Measurements from ENCODE around the gene CLK1.
"Not testable (repeated sequence)": the region's sequence is repeated elsewhere in the genome, so short reads cannot be mapped to it uniquely, and the experiment has no call there.

CLK1 gene

GRCh38 chr2:200821686-200822245 lies 42.7 kb downstream of the CLK1 start:
- Histone ChIP-seq H3K9ac (no peak overlapping the region), H3K36me3 (ENCODE audit: control insufficient read depth, insufficient read depth, low read length) (no peaks in the 10 kb centered on the region), H3K4me3 (ENCODE audit: low read depth, low read length) (no peak overlapping the region)

GRCh38 chr2:200820573-200821234 lies 43.8 kb downstream of the CLK1 start:
- H3K27ac ChIP-seq: no peak overlapping the region
- H2AFZ ChIP-seq: no peak overlapping the region
- H3K9me3 ChIP-seq (ENCODE audit: control insufficient read depth, low read length): no peaks in the 10 kb centered on the region
- no peak overlapping the region for H3K4me2 ChIP-seq (ENCODE audit: low read length)
- no peak overlapping the region for H3K9ac ChIP-seq
- no peak for TF ChIP-seq CTCF (IDR thresholded peaks at IDR 0.05)
- H3K4me1 ChIP-seq: no peaks in the 10 kb centered on the region
- peaks cover 4% of the 10 kb centered on the region for H3K79me2 ChIP-seq
- no peaks in the 10 kb centered on the region for H3K27me3 ChIP-seq (ENCODE audit: control insufficient read depth, insufficient read depth, low read length)
- no peak overlapping the region for H3K4me3 ChIP-seq (ENCODE audit: low read depth, low read length)
- no peaks in the 10 kb centered on the region for H3K36me3 ChIP-seq (ENCODE audit: control insufficient read depth, insufficient read depth, low read length)

More at GRCh38 chr2:200821686-200822245, 42.7 kb downstream of the CLK1 start:
- peaks cover 2% of the 10 kb centered on the region for H3K79me2 ChIP-seq
- H3K27me3 ChIP-seq (ENCODE audit: control insufficient read depth, insufficient read depth, low read length): no peaks in the 10 kb centered on the region
- H2AFZ ChIP-seq: no peak overlapping the region
- H3K4me1 ChIP-seq: no peaks in the 10 kb centered on the region
- no peak for TF ChIP-seq CTCF (IDR thresholded peaks at IDR 0.05)
- no peaks in the 10 kb centered on the region for H3K9me3 ChIP-seq (ENCODE audit: control insufficient read depth, low read length)
- H3K27ac ChIP-seq: no peak overlapping the region
- no peak overlapping the region for H3K4me2 ChIP-seq (ENCODE audit: low read length)

- H3K4me3 ChIP-seq (ENCODE audit: low read depth, low read length); H3K9ac ChIP-seq; H3K27me3 ChIP-seq (ENCODE audit: control insufficient read depth, insufficient read depth, low read length); H2AFZ ChIP-seq; H3K36me3 ChIP-seq (ENCODE audit: control insufficient read depth, insufficient read depth, low read length); H3K27ac ChIP-seq; H3K9me3 ChIP-seq (ENCODE audit: control insufficient read depth, low read length); H3K4me1 ChIP-seq; H3K4me2 ChIP-seq (ENCODE audit: low read length): not testable (repeated sequence)
- H3K79me2 ChIP-seq: peaks cover 22% of the 10 kb centered on the region
These were observed 45.7 kb downstream of the CLK1 start for GRCh38 chr2:200818732-200819131.

DNA sequence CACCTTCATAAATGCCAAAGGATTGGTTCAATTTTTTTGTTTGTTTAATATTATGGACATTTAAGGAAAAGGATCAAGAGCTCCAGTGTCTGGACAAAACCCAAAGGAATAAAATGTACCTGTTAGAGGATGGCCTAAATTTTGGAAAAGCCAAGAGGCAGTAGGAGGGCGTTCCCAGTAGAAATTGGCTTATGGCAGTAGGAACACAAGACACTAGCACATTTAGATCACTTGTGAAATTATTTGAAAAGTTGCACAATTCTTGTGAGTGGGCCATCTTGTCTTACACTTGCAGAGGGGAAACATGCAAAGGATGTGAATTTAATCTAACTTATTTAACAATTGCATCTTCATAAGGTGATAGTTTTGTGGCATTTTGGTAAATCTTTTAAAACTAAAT lies 49.5 kb downstream of the CLK1 start:
- Histone ChIP-seq H3K4me1 (peaks cover 5% of the 10 kb centered on the region), H3K27me3 (ENCODE audit: control insufficient read depth, insufficient read depth, low read length) (no peaks in the 10 kb centered on the region), H2AFZ (no peak overlapping the region), H3K9ac (no peak overlapping the region), H3K4me2 (ENCODE audit: low read length) (no peak overlapping the region), H3K27ac (no peak overlapping the region), H3K9me3 (ENCODE audit: control insufficient read depth, low read length) (no peaks in the 10 kb centered on the region), H3K4me3 (ENCODE audit: low read depth, low read length) (no peak overlapping the region), H3K79me2 (peaks cover 31% of the 10 kb centered on the region), H3K36me3 (ENCODE audit: control insufficient read depth, insufficient read depth, low read length) (no peaks in the 10 kb centered on the region)
- no peak for TF ChIP-seq CTCF (IDR thresholded peaks at IDR 0.05)

- Histone ChIP-seq H3K27me3 (ENCODE audit: control insufficient read depth, insufficient read depth, low read length) (no peaks in the 10 kb centered on the region), H3K36me3 (ENCODE audit: control insufficient read depth, insufficient read depth, low read length) (no peaks in the 10 kb centered on the region), H3K4me2 (ENCODE audit: low read length) (no peak overlapping the region), H3K4me3 (ENCODE audit: low read depth, low read length) (no peak overlapping the region), H2AFZ (no peak overlapping the region), H3K27ac (no peak overlapping the region), H3K9me3 (ENCODE audit: control insufficient read depth, low read length) (no peaks in the 10 kb centered on the region), H3K4me1 (peaks cover 5% of the 10 kb centered on the region), H3K9ac (no peak overlapping the region), H3K79me2 (peaks cover 31% of the 10 kb centered on the region)
- no peak for TF ChIP-seq CTCF (IDR thresholded peaks at IDR 0.05)
These were observed 50.1 kb downstream of the CLK1 start for GRCh38 chr2:200814276-200814815.
